Purkinje cell (primary cell): Measurements from ENCODE around the gene MAGED1. TPM values are rescaled to one million over a fixed set of nuclear protein-coding genes. Genes with fewer than 3 reads are reported as not detected.

ENCODE experiments used
- polyA plus RNA-seq: library from polyadenylated mRNA; unstranded; fragments of >200 nt; fragmentation: Nextera tagmentation; gene quantifications from 2 replicates; pipeline ENCODE4 v1.2.1, GENCODE V29; 2014

The MAGED1 gene, protein sequence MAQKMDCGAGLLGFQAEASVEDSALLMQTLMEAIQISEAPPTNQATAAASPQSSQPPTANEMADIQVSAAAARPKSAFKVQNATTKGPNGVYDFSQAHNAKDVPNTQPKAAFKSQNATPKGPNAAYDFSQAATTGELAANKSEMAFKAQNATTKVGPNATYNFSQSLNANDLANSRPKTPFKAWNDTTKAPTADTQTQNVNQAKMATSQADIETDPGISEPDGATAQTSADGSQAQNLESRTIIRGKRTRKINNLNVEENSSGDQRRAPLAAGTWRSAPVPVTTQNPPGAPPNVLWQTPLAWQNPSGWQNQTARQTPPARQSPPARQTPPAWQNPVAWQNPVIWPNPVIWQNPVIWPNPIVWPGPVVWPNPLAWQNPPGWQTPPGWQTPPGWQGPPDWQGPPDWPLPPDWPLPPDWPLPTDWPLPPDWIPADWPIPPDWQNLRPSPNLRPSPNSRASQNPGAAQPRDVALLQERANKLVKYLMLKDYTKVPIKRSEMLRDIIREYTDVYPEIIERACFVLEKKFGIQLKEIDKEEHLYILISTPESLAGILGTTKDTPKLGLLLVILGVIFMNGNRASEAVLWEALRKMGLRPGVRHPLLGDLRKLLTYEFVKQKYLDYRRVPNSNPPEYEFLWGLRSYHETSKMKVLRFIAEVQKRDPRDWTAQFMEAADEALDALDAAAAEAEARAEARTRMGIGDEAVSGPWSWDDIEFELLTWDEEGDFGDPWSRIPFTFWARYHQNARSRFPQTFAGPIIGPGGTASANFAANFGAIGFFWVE
- polyA plus RNA-seq, result 295 and 301 TPM in 2 replicates

DNA sequence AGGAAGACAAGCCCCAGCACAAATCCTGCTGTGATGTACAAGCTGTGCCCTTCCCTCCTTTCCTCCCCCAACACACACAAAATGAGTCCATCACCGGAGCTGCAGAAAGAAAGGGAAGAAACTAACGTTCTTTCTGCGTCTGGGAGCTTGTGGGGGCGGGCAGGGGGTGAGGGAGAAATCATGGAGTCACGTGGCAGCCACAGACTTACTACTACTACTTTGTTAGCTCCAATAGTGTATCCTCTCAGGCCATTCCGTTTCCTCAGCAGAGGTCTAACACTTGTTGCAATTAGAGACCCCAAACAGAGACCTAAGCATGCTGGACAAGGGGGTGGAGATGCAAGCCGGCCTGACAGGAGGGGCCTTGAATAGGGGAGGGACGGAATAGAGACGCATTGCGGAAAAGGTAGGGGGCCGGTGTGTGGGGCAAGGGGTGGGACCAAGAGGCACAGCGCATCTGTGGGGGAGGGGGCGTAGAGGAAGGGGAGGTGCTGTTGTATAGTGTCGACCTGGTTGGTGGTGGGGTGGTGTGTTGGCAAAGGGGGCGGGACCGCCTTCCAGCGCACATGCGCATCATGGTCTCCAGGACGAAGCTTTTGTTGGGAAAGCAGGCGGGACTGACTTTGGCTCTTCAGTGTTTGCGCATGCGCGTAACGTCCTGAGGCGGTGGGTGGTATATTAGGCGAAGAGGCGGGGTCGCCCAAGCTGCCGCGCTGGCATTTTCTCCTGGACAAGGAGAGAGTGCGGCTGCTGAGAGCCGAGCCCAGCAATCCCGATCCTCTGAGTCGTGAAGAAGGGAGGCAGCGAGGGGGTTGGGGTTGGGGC lies at the start of gene MAGED1:
MAGED1 (plus strand) TSS at position 703 of the 825 bp plus-strand sequence. CDS start 682 bp downstream, outside the sequence.

Other genes starting within 250 kb of the MAGED1 start
- 0.35 and 0.92 TPM in 2 replicates for gene CENPVL2, start 210.8 kb upstream of the MAGED1 start, polyA plus RNA-seq
- 0.35 and 0.92 TPM in 2 replicates for gene CENPVL1, start 183.1 kb upstream of the MAGED1 start, polyA plus RNA-seq
- gene GSPT2, start 150.2 kb upstream of the MAGED1 start, polyA plus RNA-seq, result 17.6 and 39.0 TPM in 2 replicates
- 4.9 and 9.5 TPM in 2 replicates for gene MAGED4B, start 175.6 kb downstream of the MAGED1 start, polyA plus RNA-seq